Medulla oblongata (tissue), 1 donor: ENCODE measurements around the gene MAP3K13.
"Not testable (repeated sequence)": the region's sequence is repeated elsewhere in the genome, so short reads cannot be mapped to it uniquely, and the experiment has no call there.

ENCODE experiments used
- DNase-seq: peaks from one replicate; pipeline ENCODE4 v3.0.0-alpha.2; 2015; ENCODE audit errors: extremely low spot score

Gene MAP3K13

GRCh38 chr3:185397676-185398075 is 34.7 kb downstream of the MAP3K13 start:
- peak; percentile 81 for DNase-seq

- no peak for DNase-seq
Measured at GRCh38 chr3:185399737-185400667, 37.1 kb downstream of the MAP3K13 start.

- DNase-seq: no peak
Measured at GRCh38 chr3:185400866-185401265, 37.9 kb downstream of the MAP3K13 start.

- no peak for DNase-seq
Measured at GRCh38 chr3:185401319-185401955, 38.5 kb downstream of the MAP3K13 start.

- DNase-seq: no peak
Measured at GRCh38 chr3:185402561-185402960, 39.6 kb downstream of the MAP3K13 start.

GRCh38 chr3:185403002-185403401 is 40.1 kb downstream of the MAP3K13 start:
- DNase-seq: no peak

- DNase-seq: no peak
Measured at GRCh38 chr3:185405243-185405642, 42.3 kb downstream of the MAP3K13 start.

GRCh38 chr3:185405664-185406063 is 42.7 kb downstream of the MAP3K13 start:
- no peak for DNase-seq

- no peak for DNase-seq
Measured at GRCh38 chr3:185406121-185406620, 43.2 kb downstream of the MAP3K13 start.

- DNase-seq: no peak
Measured at GRCh38 chr3:185409957-185410356, 47.0 kb downstream of the MAP3K13 start.

GRCh38 chr3:185411133-185411532 is 48.2 kb downstream of the MAP3K13 start:
- no peak for DNase-seq

GRCh38 chr3:185416513-185416912 is 53.6 kb downstream of the MAP3K13 start:
- no peak for DNase-seq

- DNase-seq: not testable (repeated sequence)
Measured at GRCh38 chr3:185418561-185418977, 55.6 kb downstream of the MAP3K13 start.

GRCh38 chr3:185420762-185421161 is 57.8 kb downstream of the MAP3K13 start:
- no peak for DNase-seq

GRCh38 chr3:185421577-185422232 is 58.8 kb downstream of the MAP3K13 start:
- no peak for DNase-seq

GRCh38 chr3:185422677-185423076 is 59.7 kb downstream of the MAP3K13 start:
- no peak for DNase-seq

- no peak for DNase-seq
Measured at GRCh38 chr3:185423178-185423577, 60.2 kb downstream of the MAP3K13 start.

- DNase-seq: no peak
Measured at GRCh38 chr3:185424435-185424834, 61.5 kb downstream of the MAP3K13 start.

- DNase-seq: no peak
Measured at GRCh38 chr3:185430375-185430774, 67.4 kb downstream of the MAP3K13 start.

- DNase-seq: peak; percentile 66
Measured at GRCh38 chr3:185439745-185440466, 77.0 kb downstream of the MAP3K13 start.

- DNase-seq: no peak
Measured at GRCh38 chr3:185442031-185442430, 79.1 kb downstream of the MAP3K13 start.

- DNase-seq: no peak
Measured at GRCh38 chr3:185444329-185444728, 81.4 kb downstream of the MAP3K13 start.
